GM19467 (cell line): ENCODE measurements around the gene MTMR2.
A peak's percentile ranks its signal among the peaks of the same experiment; 100 is the strongest.

Source experiments
- ATAC-seq: cut with Tn5 transposase; IDR thresholded peaks from one replicate; pipeline ENCODE4 v1.9.1; 2021; ENCODE audit warnings: mild to moderate bottlenecking, moderate library complexity; ENCODE audit not compliant: unreplicated experiment

MTMR2 gene

DNA sequence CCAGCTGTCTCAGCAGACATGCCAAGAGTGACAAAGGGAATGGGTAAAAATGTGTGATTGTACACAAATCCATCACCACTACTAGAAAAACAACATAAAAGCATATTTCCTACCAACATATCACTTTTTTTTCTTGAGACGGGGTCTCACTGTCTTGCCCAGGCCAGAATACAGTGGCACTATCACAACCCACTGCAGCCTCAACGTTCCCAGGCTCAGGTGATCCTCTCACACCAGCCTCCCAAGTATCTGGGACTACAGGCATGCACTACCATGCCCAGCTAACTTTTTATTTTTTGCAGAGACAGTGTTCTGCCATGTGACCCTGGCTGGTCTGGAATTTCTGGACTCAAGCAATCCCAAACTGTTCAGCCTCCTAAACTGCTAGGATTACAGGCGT lies 5.2 kb downstream of the MTMR2 start:
- ATAC-seq, result no peak

DNA sequence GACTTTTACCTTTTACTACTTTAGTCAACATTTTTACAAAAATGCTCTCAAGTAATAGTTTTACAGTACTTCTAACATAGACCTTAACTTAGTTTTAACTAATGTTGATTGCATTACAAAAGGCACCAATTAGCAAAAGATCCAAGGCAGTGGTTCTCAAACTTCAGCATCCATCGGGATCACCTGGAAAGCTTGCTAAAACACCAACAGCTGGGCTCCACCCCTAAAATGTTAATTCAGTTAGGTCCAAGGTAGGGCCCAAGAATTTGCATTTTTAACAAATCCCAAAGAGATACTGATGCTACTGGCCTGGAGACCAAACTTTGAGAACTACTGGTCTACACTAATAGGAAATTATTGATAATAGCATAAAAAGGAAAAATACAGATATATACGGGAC lies 5.9 kb downstream of the MTMR2 start:
- ATAC-seq, result no peak

DNA sequence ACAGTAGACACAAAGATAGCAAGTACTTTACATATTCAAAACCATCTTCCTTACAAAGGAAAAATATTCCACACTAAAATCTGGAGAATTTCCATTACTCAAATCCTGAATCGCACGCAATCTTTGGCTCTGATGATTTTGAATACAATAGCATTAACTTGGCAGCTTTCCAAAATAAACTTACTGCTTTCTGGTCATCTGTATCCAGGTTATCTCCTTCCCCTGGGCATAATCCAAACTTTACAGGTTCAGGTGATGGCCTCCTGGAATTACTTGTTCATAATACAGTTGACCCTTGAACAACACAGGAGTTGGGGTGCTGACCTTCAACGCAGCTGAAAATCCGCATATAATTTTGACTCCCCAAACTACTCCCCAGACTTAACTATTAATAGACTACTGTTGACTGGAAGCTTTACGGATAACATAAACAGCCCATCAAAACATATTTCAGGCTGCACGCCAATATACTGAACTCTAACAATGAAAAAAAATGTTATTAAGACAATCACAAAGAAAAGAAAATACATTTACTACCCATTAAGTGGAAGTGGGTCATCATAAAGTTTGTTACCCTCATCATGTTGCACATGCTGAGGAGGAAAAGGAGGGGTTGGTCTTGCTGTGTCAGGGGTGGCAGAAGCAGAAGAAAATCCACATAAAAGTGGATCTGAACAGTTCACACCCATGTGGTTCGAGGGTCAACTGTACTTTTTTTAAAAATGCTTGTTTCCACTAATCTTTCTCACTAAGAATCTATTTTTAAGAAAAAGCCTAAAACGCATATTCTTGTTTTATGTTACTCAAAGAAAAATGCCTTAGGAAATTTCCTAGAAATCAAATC lies 6.5 kb downstream of the MTMR2 start:
- no peak for ATAC-seq

DNA sequence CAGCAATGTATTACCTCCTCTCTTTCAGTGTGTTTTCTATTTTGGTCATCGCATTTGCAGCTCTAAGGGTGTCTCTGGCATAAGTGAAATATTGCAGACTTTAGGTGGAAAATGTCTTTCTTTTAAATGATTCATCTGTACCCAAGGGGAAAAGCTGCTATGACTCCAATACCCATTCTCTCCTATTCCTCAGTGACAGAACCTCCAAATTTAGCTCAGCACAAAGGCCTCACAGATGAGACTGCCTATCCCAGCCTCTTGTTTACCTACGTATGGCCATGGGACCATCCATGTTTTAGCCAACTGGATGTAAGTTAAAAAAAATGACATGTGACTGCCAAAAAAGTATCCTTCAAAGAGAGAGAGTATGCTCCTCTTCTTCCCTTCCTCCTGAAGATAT lies 7.9 kb downstream of the MTMR2 start:
- ATAC-seq, result no peak

DNA sequence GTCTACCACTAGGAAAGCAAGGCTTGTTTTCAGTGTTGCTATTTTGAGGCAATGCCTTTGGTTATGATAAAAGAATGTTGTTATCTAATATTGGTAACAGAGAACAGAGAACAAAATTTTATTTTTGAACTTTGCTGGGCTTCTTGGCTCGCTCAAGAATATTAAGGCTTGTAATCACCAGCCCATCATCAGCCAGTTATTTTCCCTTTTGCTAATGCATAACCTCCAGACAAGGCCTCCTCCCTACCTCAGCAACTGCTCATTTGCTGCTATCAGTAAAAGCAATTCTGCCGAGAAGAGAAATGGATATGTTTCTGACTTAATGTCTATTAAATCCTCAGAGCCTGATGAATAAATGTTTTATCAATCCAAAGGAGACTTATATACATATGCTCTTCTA lies 8.9 kb downstream of the MTMR2 start:
- ATAC-seq, result no peak

DNA sequence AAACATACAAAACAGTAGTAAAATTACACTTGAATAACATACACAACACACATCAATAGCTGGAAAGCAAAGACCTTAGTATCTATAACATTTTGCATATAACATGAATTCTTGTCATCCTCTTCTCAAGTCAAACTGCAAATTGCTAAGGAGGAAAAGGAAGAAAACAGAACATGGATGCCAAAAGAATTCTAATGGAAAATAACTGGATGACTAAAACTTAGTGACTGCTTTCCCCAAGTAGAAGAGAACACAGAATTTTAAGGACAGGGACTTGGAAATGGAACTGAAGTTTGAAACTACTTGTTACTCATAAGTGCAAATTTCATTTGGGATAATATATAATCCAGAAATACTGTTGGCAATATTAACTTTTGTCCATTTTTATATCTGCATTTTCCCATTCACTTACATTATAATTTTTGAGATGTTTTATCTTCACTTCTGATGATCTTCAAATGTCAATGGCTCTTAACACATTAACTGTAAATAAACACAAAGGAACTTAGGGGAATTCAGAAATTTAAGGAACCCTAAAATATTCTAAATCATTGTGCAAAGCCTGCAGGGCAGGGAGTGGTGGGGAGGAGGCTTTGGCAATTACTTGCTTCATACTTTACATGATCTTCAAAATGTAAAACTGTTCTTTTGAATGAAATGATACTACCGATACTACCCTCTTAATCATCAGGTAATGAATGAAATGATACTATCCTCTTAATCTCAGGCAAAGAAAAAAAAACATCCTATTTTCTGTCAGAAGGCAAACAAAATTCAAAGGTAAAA lies 9.9 kb downstream of the MTMR2 start:
- ATAC-seq, result no peak

DNA sequence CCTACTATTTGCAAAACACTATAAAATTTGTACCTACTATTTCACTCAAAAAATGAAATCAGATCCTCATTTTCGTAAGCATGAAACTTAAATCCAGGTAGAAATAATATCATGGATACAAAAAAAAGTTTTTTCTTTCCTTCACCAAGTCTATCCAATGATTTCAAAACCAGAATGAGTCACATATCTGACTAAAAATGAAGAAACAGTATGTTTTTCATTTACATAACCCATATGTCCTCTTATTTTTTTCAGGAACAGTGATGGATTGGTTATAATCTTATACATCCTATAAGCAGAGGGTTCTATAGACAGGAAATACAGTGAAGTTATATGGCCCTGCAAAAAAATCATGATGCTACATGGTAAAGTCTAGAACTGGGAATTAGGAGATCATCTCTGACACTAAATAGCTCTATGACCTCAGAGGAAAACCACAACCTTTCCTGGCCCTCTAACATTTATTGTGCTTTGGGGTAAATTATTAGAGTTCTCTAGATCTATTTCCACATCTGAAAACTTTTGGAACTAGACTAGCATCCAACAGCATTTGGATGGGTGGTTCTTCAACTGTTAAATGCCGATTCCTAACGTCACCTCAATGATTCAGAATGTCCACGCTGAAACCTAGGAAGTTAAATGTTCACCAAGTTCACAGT lies 10.9 kb downstream of the MTMR2 start:
- no peak for ATAC-seq

DNA sequence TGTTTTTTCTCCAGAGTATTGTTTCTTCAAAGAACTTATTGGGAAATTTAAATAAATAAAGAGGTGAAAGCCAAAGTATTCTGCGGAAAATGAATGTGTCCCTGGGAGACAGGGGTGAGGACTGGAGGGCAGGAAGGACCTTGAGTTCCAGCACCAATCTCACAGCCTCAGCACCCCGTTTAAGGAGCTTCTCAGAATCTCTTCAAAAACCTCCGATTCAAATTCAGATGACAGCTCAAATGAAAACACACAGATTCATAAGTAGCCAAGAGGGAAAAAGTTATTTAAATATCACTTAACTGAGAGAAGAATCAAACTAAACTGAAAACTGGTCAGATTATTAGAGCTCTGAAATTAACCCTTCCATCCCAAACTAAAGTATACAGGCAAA lies 12.5 kb downstream of the MTMR2 start:
- ATAC-seq, result no peak

DNA sequence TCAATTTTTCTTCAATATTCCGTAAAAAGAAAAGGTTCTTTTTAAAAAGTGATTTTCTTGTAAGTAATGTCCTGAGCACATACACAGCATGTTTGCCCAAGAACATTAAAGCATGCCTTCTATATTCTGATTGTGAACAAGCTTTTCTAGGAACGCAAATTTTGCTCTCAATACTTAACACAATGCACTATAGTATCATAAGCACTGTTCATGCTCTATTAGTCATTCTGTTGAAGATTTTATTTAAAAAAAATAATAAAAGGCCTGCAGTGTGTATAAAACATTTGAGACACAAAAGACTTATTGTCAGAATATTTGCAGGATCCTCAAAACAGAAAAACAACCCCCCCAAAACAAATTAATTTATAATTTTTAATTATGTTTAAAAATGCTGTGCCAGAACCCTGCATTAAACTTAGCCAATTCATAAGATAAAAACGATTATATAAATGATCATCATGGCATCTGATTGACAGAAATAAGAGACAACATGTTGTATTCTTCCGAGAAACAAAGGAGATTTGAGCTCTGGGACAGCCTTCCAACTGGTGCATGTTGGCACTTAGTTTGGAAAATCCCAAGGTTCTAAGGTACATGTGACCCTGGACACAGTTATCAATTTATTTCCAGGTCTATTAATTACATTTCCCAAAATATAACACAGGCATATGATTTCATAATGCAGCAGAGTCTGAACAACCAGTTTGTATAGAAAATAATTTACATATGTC lies 13.1 kb downstream of the MTMR2 start:
- ATAC-seq, result no peak

DNA sequence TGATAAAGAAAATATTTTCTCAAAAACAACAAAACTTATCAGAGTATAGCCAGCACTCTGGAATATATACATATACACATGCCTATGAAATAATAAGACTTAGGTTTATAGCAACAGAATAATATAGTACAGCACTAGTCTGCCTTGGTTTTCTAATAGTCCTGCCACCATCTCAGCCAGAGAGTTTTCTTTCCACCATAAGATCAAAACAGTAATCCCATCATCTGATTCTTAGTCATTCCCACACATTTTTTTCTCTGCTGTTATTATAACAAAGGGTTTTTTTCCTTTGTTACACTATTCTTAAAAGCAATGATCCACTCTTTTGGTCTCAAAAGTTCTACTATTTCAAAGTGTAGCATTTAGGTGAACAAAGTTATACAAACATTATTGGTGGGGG lies 15.1 kb downstream of the MTMR2 start:
- ATAC-seq, result no peak

DNA sequence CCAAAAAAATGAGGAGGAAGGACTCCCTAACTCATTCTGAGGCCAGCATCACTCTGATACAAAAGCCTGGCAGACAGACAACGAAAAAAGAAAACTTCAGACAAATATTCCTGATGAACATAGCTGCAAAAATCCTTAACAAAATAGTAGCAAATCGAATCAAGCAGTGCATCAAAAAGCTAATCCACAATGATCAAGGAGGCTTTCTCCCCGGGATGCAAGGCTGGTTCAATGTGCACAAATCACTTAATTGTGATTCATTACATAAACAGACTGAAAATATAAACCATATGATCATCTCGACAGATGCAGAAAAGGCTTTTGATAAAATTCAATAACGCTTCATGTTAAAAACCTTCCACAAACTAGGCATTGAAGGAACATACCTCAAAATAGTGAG lies 16.4 kb downstream of the MTMR2 start:
- ATAC-seq, result no peak

DNA sequence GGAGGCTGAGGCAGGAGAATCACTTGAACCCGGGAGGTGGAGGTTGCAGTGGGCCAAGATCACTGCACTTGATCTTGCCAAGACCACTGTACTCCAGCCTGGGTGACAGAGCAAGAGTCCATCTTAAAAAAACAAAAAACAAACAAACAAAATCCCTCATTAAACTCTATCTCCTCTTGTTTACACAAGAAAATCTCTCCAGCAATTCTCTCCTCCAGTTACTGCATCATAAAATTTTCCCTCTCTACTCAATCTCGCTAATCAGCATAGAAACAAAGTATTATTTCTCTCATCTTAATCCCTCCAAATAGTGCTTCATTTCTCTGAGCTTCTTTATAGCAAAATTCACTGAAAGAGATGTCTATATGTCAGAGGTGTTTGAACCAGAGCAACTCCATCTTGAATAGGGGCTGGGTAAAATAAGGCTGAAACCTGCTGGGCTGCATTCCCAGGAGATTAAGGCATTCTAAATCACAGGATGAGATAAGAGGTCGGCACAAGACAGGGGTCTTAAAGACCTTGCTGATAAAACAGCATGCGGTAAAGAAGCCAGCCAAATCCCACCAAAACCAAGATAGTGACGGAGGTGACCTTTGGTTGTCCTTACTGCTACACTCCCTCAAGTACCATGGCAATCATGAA lies 19.8 kb downstream of the MTMR2 start:
- no peak for ATAC-seq

DNA sequence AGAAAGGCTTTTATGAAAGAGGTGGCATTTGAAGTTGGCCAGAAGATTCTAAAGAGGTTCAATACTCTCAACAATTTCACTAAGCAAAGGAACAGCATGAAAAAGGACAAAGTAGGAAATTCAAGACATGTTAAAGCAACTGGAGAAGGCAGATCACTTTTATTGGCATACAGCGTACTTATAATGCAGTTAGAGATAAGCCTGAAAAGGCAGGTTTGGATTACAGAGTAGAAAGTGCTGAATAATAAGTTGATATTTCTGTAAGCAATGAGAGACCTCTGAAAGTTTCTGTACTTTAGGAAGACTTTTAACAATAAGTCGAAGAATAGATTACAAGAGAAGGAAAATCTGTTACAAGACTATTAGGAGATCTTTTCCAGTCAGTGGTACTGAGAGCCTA lies 25.1 kb downstream of the MTMR2 start:
- ATAC-seq, result no peak

DNA sequence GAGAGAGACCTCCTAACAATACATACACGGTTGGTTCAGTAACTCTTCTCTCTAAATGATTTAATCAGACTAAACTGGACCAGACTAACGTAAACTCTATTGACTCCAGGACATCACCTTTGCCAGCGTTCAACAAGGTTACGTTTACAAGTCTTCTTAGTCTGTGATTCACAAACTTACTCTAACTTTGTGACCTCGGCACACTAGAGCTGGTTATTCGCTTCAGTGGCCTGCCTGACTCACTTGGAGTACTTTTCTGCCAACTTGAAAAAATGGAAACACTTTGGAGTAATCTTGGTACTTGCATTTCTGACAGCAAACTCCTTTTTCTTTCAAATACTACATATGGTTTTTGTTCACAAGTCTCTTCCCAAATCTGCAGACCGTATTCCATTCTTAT lies 26.2 kb downstream of the MTMR2 start:
- no peak for ATAC-seq

DNA sequence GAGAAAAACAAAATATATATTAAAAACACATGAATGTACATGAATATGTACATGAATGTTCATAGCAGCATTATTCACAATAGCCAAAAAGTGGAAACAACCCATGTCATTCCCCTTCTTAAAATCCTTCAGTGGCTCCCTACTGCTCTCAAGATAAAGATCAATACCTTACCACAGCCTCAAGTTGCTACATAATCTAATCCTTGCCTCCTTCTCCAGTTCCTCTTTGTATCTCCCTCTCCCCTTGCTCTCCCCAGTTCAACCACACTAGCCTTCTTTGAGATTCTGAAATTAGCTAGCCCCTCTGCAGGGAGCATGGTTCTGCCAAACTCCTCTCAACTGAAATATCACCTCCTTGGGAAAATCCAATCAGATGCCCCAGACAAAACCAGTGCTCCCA lies 28.1 kb downstream of the MTMR2 start:
- ATAC-seq, result no peak

DNA sequence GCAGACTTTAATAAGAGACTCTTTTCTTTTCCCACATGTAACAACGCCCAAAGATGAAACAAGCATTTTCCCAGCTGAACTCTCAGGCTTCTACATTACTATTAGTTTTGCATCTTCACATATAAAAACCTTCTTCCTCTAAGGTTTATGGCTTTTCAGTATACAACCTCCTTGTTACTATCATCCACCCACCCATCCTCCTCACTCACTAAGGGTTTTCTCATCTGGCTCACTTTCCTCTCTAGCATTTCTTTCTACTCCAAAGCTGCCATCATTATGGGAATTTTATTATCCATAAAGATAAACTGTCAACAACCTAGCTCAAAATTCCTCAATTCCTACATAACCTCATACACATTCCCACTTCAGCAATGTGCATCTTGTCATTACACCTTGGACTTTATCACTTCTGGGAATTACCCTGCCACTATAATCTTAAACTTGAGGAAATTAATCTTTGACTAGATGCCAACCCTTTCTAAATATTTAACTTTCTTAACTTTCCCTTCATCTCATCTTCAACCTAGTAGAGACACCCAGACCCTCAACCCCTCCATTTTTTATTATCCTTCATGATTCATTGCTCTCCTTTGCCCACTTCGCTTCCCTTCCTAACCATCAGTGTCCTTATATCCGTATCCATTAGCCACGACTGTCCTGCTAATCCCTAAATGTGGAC lies 30.9 kb downstream of the MTMR2 start:
- no peak for ATAC-seq

DNA sequence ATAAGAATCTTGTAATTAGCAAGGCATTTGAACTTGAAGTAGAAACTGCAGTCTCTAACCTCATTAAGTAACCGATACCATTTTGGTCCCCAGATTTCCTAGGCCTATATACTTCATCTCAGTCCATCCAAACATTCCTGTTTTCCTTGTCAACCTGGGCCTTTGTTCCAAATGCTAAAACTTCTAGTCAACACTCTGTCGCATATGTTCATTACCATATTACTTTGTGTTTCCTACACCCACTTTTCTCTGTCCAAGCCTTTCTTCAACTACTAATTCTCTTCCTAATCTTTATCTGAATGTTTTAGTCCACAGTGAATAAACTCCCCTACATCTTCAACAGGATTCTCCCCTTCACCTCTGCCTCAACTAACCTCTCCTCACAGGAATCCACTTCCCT lies 31.4 kb downstream of the MTMR2 start:
- ATAC-seq, result no peak

DNA sequence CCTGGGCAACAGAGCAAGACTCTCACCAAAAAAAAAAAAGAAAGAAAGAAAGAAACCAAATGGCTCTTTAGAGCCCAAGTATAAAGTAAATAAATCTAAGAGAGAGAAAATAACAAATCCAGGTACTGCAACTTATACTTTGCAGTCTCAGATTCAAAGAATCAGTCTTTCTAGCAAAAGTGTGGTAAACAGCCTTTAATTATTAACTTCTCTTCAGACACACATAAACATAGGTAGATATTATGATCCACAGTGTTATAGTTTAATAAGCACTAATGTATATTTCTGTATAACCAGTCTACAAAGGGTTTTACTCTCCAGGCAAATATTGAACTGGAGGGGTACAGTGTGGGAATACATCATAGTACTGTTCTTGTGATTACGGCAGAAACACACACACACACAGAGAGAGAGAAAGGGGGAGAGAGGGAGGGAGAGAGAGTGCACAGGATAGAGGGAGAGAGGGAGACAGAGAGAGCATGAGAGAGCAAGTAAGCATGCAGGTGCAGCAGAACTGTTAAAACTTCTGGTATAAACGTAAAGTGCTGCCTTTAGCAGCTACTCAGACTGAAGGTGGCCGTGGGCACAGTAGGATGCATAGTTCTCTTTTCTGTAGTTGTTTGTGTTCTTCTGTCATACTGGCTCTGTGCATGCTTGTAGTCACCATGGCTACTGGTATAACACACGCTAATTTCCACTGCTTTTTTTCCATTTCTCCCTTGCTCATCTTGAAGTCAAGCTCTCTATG lies 32.3 kb downstream of the MTMR2 start:
- ATAC-seq, result peak; percentile 57

DNA sequence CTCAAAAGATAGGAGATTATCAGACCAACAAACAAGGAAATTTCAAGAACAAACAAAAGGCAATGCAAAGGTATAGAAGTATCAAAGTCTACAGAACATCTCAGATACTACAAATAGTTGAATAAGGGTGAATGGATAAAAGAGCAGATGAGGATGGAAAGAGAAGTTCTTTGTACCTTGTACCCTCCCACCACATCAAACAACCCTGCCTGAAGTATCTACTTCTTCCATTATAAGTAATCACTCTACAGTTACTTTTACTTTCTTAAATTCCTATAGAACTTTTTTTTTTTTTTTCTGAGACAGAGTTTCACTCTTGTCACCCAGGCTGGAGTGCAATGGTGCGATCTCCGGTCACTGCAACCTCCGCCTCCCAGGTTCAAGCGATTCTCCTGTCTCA lies 35.1 kb downstream of the MTMR2 start:
- no peak for ATAC-seq
